PC-3 (cell line): ENCODE results near the gene STAT3. TPM values are rescaled to one million over a fixed set of nuclear protein-coding genes. Genes with fewer than 3 reads are reported as not detected.
"Not testable (repeated sequence)": the region's sequence is repeated elsewhere in the genome, so short reads cannot be mapped to it uniquely, and the experiment has no call there.

Experiments
- ATAC-seq: fragments of 200-7000 bp; cut with Tn5 transposase; 2 replicates; pipeline ENCODE4 v1.9.1; 2020; ENCODE audit warnings: mild to moderate bottlenecking, moderate library complexity
- BruUV-seq: library from RNA; stranded (reverse); fragments of 400-500 nt; replicated peaks from 2 replicates; lab custom pipeline; 2021; lab: Mats Ljungman, UMichigan
- CTCF ChIA-PET: fragments of 300-600 bp; sonication (Branson Sonifier 250); formaldehyde crosslinking; loops from one replicate; lab custom pipeline; 2022; ENCODE audit warnings: antibody characterized with exemption; lab: Charles Lee
- POLR2A ChIA-PET: fragments of 300-600 bp; sonication (Branson Sonifier 250); formaldehyde crosslinking; loops from one replicate; lab custom pipeline; 2022; ENCODE audit warnings: antibody characterized with exemption; ENCODE audit not compliant: unreplicated experiment; lab: Charles Lee
- DNase-seq: peaks from one replicate; pipeline ENCODE4 v3.0.0-alpha.2; 2015
- H2AFZ ChIP-seq: fragments of 300-600 bp; sonication (generic); 2 replicates; pipeline ENCODE4 v1.6.0; 2016; ENCODE audit warnings: antibody characterized with exemption, low read length
- H3F3A ChIP-seq: fragments of 300-600 bp; sonication (generic); one replicate; pipeline ENCODE4 v1.6.0; 2017; ENCODE audit warnings: antibody characterized with exemption, low read length, control low read depth, mild to moderate bottlenecking; ENCODE audit not compliant: unreplicated experiment
- H3K27ac ChIP-seq: fragments of 300-600 bp; sonication (generic); 2 replicates; pipeline ENCODE4 v1.5.1; 2016; ENCODE audit warnings: mild to moderate bottlenecking, low read length
- H3K27me3 ChIP-seq: fragments of 300-600 bp; sonication (generic); 2 replicates; pipeline ENCODE4 v1.6.1; 2016; ENCODE audit warnings: low read length, mixed read lengths
- H3K36me3 ChIP-seq: fragments of 300-600 bp; sonication (generic); 2 replicates; pipeline ENCODE4 v1.6.1; 2016; ENCODE audit warnings: low read depth, mixed run types, low read length, mixed read lengths
- H3K4me1 ChIP-seq: fragments of 300-600 bp; sonication (generic); 2 replicates; pipeline ENCODE4 v1.5.1; 2016; ENCODE audit warnings: low read length; ENCODE audit not compliant: insufficient read depth
- H3K4me2 ChIP-seq: fragments of 300-600 bp; sonication (generic); 2 replicates; pipeline ENCODE4 v1.6.0; 2016; ENCODE audit warnings: low read length
- H3K4me3 ChIP-seq: fragments of 300-600 bp; sonication (generic); 2 replicates; pipeline ENCODE4 v1.5.1; 2016; ENCODE audit warnings: mild to moderate bottlenecking, low read length, mixed read lengths
- H3K79me2 ChIP-seq: fragments of 300-600 bp; sonication (generic); 2 replicates; pipeline ENCODE4 v1.6.1; 2017; ENCODE audit warnings: low read length, mixed read lengths
- H3K9ac ChIP-seq: fragments of 300-600 bp; sonication (generic); 2 replicates; pipeline ENCODE4 v1.6.0; 2016; ENCODE audit warnings: mild to moderate bottlenecking, low read length
- H3K9me2 ChIP-seq: fragments of 300-600 bp; sonication (generic); replicated peaks from 2 replicates; pipeline ENCODE4 v1.6.1; 2016; ENCODE audit warnings: mixed run types, low read length, mixed read lengths
- H3K9me3 ChIP-seq: fragments of 300-600 bp; sonication (generic); 2 replicates; pipeline ENCODE4 v1.6.1; 2016; ENCODE audit warnings: low read length, mixed read lengths
- H4K20me1 ChIP-seq: fragments of 300-600 bp; sonication (generic); 2 replicates; pipeline ENCODE4 v1.6.1; 2016; ENCODE audit warnings: low read length, mixed read lengths
- EZH2 ChIP-seq: fragments of 300-600 bp; sonication (generic); IDR thresholded peaks from one replicate; pipeline ENCODE4 v1.6.1; 2017; ENCODE audit warnings: antibody characterized with exemption, mild to moderate bottlenecking, low read length; ENCODE audit not compliant: unreplicated experiment
- EZH2phosphoT487 ChIP-seq: fragments of 300-600 bp; sonication (generic); IDR thresholded peaks from 2 replicates; pipeline ENCODE4 v1.6.1; 2018; ENCODE audit warnings: mild to moderate bottlenecking, antibody characterized with exemption, low read length, borderline replicate concordance
- intact Hi-C: fragments of 100-400 bp; cut with micrococcal nuclease; formaldehyde crosslinking; loops from 2 replicates; pipeline ENCODE4 v1.9.0; 2023
- total RNA-seq: library from RNA; depleted of rRNA; stranded (reverse); fragments of >200 nt; gene quantifications from 2 replicates; pipeline ENCODE4 v1.2.3, GENCODE V29; 2014
- TF ChIP-seq, protein P1 (sequence below): fragments of 300-600 bp; sonication (generic); conservative IDR thresholded peaks from 2 replicates; pipeline ENCODE4 v1.5.1; 2017; ENCODE audit warnings: antibody characterized with exemption, low read depth, mild to moderate bottlenecking, low read length

Gene STAT3
- total RNA-seq, 1 experiment from 2014 or later: not detected

DNA sequence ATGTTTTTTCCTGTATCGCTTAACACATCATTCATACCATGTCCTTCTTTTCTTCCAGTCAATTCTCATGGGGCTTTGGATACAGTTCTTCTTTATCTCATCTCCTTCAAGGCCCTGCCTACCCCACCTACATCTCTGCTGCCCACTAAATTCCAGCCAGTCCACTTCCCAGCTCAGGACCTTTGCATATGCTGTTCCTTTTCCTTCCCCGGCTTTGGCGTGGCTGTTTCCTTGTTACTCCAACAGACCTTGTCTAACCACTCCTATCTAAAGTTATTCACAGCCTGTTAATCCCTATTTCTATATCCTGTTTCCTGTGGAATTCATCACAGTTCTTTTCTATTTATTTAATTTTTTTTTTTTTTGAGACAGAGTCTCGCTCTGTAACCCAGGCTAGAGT lies 6.6 kb upstream of the STAT3 start:
- H3K9me3 ChIP-seq: no peaks in the 10 kb centered on the region
- no peaks in the 10 kb centered on the region for H4K20me1 ChIP-seq
- DNase-seq (no peak), ATAC-seq (no peak)
- CTCF ChIA-PET: no interaction called here
- BruUV-seq: no TSS peak
- H2AFZ ChIP-seq: no peak overlapping the region
- POLR2A ChIA-PET: no interaction called here
- H3K4me2 ChIP-seq: no peak overlapping the region
- no peaks in the 10 kb centered on the region for H3K79me2 ChIP-seq
- no peaks in the 10 kb centered on the region for H3K4me1 ChIP-seq
- no peak overlapping the region for H3K4me3 ChIP-seq
- no peaks in the 10 kb centered on the region for H3F3A ChIP-seq
- H3K36me3 ChIP-seq: no peaks in the 10 kb centered on the region
- H3K9me2 ChIP-seq: no peaks in the 10 kb centered on the region
- H3K27me3 ChIP-seq: no peaks in the 10 kb centered on the region
- no peak for TF ChIP-seq EZH2phosphoT487
- no peak for TF ChIP-seq EZH2
- TF ChIP-seq, protein P1, sequence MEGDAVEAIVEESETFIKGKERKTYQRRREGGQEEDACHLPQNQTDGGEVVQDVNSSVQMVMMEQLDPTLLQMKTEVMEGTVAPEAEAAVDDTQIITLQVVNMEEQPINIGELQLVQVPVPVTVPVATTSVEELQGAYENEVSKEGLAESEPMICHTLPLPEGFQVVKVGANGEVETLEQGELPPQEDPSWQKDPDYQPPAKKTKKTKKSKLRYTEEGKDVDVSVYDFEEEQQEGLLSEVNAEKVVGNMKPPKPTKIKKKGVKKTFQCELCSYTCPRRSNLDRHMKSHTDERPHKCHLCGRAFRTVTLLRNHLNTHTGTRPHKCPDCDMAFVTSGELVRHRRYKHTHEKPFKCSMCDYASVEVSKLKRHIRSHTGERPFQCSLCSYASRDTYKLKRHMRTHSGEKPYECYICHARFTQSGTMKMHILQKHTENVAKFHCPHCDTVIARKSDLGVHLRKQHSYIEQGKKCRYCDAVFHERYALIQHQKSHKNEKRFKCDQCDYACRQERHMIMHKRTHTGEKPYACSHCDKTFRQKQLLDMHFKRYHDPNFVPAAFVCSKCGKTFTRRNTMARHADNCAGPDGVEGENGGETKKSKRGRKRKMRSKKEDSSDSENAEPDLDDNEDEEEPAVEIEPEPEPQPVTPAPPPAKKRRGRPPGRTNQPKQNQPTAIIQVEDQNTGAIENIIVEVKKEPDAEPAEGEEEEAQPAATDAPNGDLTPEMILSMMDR: no peak
- intact Hi-C loops: no loop called here
- no peak overlapping the region for H3K27ac ChIP-seq
- no peak overlapping the region for H3K9ac ChIP-seq

- no peaks in the 10 kb centered on the region for H4K20me1 ChIP-seq
- no peaks in the 10 kb centered on the region for H3K27me3 ChIP-seq
- H3K4me3 ChIP-seq: no peak overlapping the region
- TF ChIP-seq EZH2: no peak
- no peak for TF ChIP-seq EZH2phosphoT487
- TF ChIP-seq, protein P1: no peak
- H3K4me1 ChIP-seq: no peaks in the 10 kb centered on the region
- no peaks in the 10 kb centered on the region for H3K36me3 ChIP-seq
- no peaks in the 10 kb centered on the region for H3K79me2 ChIP-seq
- H3K9me3 ChIP-seq: no peaks in the 10 kb centered on the region
- no peak overlapping the region for H3K9ac ChIP-seq
- no peaks in the 10 kb centered on the region for H3K9me2 ChIP-seq
- no peak overlapping the region for H3K4me2 ChIP-seq
- ChIA-PET POLR2A (no interaction called here), CTCF (no interaction called here)
- no peak overlapping the region for H3K27ac ChIP-seq
- BruUV-seq: no TSS peak
- intact Hi-C loops: no loop called here
- H3F3A ChIP-seq: no peaks in the 10 kb centered on the region
- ATAC-seq: no peak
- DNase-seq: no peak
- H2AFZ ChIP-seq: no peak overlapping the region
Measured at GRCh38 chr17:42392692-42393415, 4.6 kb upstream of the STAT3 start.

DNA sequence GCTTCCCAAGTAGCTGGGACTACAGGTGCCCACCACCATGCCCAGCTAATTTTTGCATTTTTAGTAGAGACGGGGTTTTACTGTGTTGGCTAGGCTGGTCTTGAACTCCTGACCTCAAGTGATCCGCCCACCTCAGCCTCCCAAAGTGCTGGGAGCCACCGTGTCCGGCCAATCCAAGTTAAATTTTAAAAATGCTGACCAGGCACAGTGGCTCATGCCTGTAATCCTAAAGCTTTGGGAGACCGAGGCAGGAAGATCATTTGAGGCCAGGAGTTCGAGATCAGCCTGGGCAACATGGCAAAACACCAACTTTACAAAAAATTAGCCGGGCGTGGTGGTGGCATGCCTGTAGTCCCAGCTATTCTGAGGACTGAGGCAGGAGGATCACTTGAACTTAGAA lies 3.2 kb upstream of the STAT3 start:
- H3K4me2 ChIP-seq, H3K4me3 ChIP-seq, H3K79me2 ChIP-seq, H3K36me3 ChIP-seq, ATAC-seq, H3K9ac ChIP-seq, H3F3A ChIP-seq, H3K9me3 ChIP-seq, DNase-seq, H3K27ac ChIP-seq, BruUV-seq, H3K4me1 ChIP-seq, CTCF ChIA-PET, H3K9me2 ChIP-seq, POLR2A ChIA-PET, intact Hi-C loops, H4K20me1 ChIP-seq, H3K27me3 ChIP-seq, H2AFZ ChIP-seq: not testable (repeated sequence)
